IMR-90 (cell line): ENCODE results near the gene KLHL11. TPM values are rescaled to one million over a fixed set of nuclear protein-coding genes. Genes with fewer than 3 reads are reported as not detected.

Experiments
- ATAC-seq: fragments of 200-7000 bp; cut with Tn5 transposase; 2 replicates; pipeline ENCODE4 v1.9.1; 2020; ENCODE audit warnings: low read depth, mild to moderate bottlenecking, moderate library complexity
- BruUV-seq: library from RNA; stranded (reverse); fragments of 400-500 nt; replicated peaks from 2 replicates; lab custom pipeline; 2021; lab: Mats Ljungman, UMichigan
- CTCF ChIA-PET: fragments of 300-600 bp; formaldehyde crosslinking; extraction: SDS; loops from one replicate; lab custom pipeline; 2021; ENCODE audit warnings: antibody characterized with exemption; lab: Yijun Ruan, JAX
- POLR2A ChIA-PET: fragments of 300-600 bp; sonication (Branson Sonifier 250); formaldehyde crosslinking; loops from one replicate; lab custom pipeline; 2022; ENCODE audit warnings: antibody characterized with exemption; ENCODE audit not compliant: unreplicated experiment; lab: Charles Lee
- DNase-seq: peaks from one replicate; pipeline ENCODE4 v3.0.0; 2013
- H2AFZ ChIP-seq: replicated peaks from 2 replicates; pipeline ENCODE3; 2013; ENCODE audit warnings: low read length, mild to moderate bottlenecking; ENCODE audit not compliant: poor library complexity
- H2AK5ac ChIP-seq: 2 replicates; pipeline ENCODE4 v1.6.1; 2013; ENCODE audit warnings: low read depth, low read length, inconsistent platforms
- H2AK9ac ChIP-seq: replicated peaks from 2 replicates; pipeline ENCODE3; 2013; ENCODE audit warnings: mild to moderate bottlenecking, low read depth, low read length, moderate library complexity; ENCODE audit not compliant: poor library complexity
- H2BK120ac ChIP-seq: 2 replicates; pipeline ENCODE4 v1.6.1; 2013; ENCODE audit warnings: low read depth, low read length, inconsistent platforms
- H2BK15ac ChIP-seq: 3 replicates; pipeline ENCODE4 v1.6.1; 2013; ENCODE audit warnings: low read depth, low read length, inconsistent platforms
- H2BK20ac ChIP-seq: 2 replicates; pipeline ENCODE4 v1.6.1; 2013; ENCODE audit warnings: low read depth, mild to moderate bottlenecking, inconsistent platforms, low read length, moderate library complexity
- H2BK5ac ChIP-seq: 2 replicates; pipeline ENCODE4 v1.6.1; 2013; ENCODE audit warnings: mild to moderate bottlenecking, low read depth, low read length, inconsistent platforms; ENCODE audit not compliant: poor library complexity, severe bottlenecking
- H3K14ac ChIP-seq: replicated peaks from 2 replicates; pipeline ENCODE4 v1.6.1; 2013; ENCODE audit warnings: low read depth, low read length, inconsistent platforms
- H3K18ac ChIP-seq: 2 replicates; pipeline ENCODE4 v1.6.1; 2013; ENCODE audit warnings: low read depth, low read length, control low read depth
- H3K23ac ChIP-seq: 2 replicates; pipeline ENCODE4 v1.6.1; 2013; ENCODE audit warnings: low read depth, low read length, inconsistent platforms
- H3K27ac ChIP-seq: 2 replicates; pipeline ENCODE4 v1.5.1; 2013; ENCODE audit warnings: mild to moderate bottlenecking, control low read depth, low read length; ENCODE audit not compliant: insufficient read depth
- H3K27me3 ChIP-seq: 2 replicates; pipeline ENCODE4 v1.6.1; 2013; ENCODE audit warnings: low read length; ENCODE audit not compliant: control insufficient read depth, insufficient read depth
- H3K36me3 ChIP-seq: 2 replicates; pipeline ENCODE4 v1.6.1; 2013; ENCODE audit warnings: low read length, mixed read lengths; ENCODE audit not compliant: control insufficient read depth, insufficient read depth
- H3K4ac ChIP-seq: 2 replicates; pipeline ENCODE4 v1.6.1; 2013; ENCODE audit warnings: low read depth, low read length, inconsistent platforms
- H3K4me1 ChIP-seq: 2 replicates; pipeline ENCODE4 v1.6.1; 2013; ENCODE audit warnings: low read length, mixed read lengths; ENCODE audit not compliant: control insufficient read depth, insufficient read depth
- H3K4me2 ChIP-seq: 2 replicates; pipeline ENCODE4 v1.6.1; 2013; ENCODE audit warnings: low read depth, mild to moderate bottlenecking, control low read depth, low read length, moderate library complexity
- H3K4me3 ChIP-seq: 2 replicates; pipeline ENCODE4 v1.5.1; 2013; ENCODE audit warnings: low read depth, mild to moderate bottlenecking, control low read depth, low read length, moderate library complexity; ENCODE audit not compliant: insufficient read depth
- H3K56ac ChIP-seq: 2 replicates; pipeline ENCODE4 v1.6.1; 2013; ENCODE audit warnings: low read length, inconsistent platforms; ENCODE audit not compliant: insufficient read depth; ENCODE audit errors: extremely low read depth
- H3K79me1 ChIP-seq, 2 experiments: 2 replicates each; pipeline ENCODE4 v1.6.1; 2013; ENCODE audit warnings: low read length in 2 of 2, inconsistent platforms in 1 of 2, low read depth in 1 of 2
- H3K9ac ChIP-seq: 2 replicates; pipeline ENCODE4 v1.6.1; 2013; ENCODE audit warnings: low read depth, low read length, control low read depth
- H3K9me1 ChIP-seq: 2 replicates; pipeline ENCODE4 v1.6.1; 2013; ENCODE audit warnings: low read length, inconsistent platforms; ENCODE audit not compliant: insufficient read depth
- H3K9me3 ChIP-seq: 2 replicates; pipeline ENCODE4 v1.6.1; 2013; ENCODE audit warnings: low read length; ENCODE audit not compliant: control insufficient read depth, insufficient read depth
- H4K20me1 ChIP-seq: 2 replicates; pipeline ENCODE4 v1.6.1; 2013; ENCODE audit warnings: low read length, inconsistent platforms; ENCODE audit not compliant: insufficient read depth
- H4K5ac ChIP-seq: 2 replicates; pipeline ENCODE4 v1.6.1; 2013; ENCODE audit warnings: mild to moderate bottlenecking, low read depth, low read length, control low read depth
- H4K8ac ChIP-seq, 2 experiments: 2 replicates each; pipeline ENCODE4 v1.6.1; 2013; ENCODE audit warnings: low read depth in 2 of 2, low read length in 2 of 2, control low read depth in 1 of 2, inconsistent platforms in 1 of 2
- H4K91ac ChIP-seq: 2 replicates; pipeline ENCODE4 v1.6.1; 2013; ENCODE audit warnings: low read depth, low read length, inconsistent platforms; ENCODE audit not compliant: insufficient read depth
- BHLHE40 ChIP-seq: fragments of 150-350 bp; IDR thresholded peaks from 2 replicates; pipeline ENCODE4 v1.6.1; 2016; ENCODE audit warnings: mild to moderate bottlenecking, low read depth, low read length
- CEBPB ChIP-seq: IDR thresholded peaks from 2 replicates; pipeline ENCODE4 v1.6.1; 2012; ENCODE audit warnings: low read depth, low read length, improper control_type of control experiment
- CHD1 ChIP-seq: IDR thresholded peaks from 2 replicates; pipeline ENCODE4 v1.6.1; 2012; ENCODE audit warnings: low read depth, low read length, improper control_type of control experiment
- CTCF ChIP-seq: conservative IDR thresholded peaks from 2 replicates; pipeline ENCODE4 v1.5.1; 2012; ENCODE audit warnings: mild to moderate bottlenecking, low read depth, low read length, improper control_type of control experiment
- FOS ChIP-seq: fragments of 150-350 bp; IDR thresholded peaks from 2 replicates; pipeline ENCODE4 v1.6.1; 2016; ENCODE audit warnings: low read depth, low read length
- MAFK ChIP-seq: IDR thresholded peaks from 2 replicates; pipeline ENCODE4 v1.6.1; 2012; ENCODE audit warnings: low read depth, low read length, improper control_type of control experiment
- MAZ ChIP-seq: IDR thresholded peaks from 2 replicates; pipeline ENCODE4 v1.6.1; 2012; ENCODE audit warnings: low read depth, mild to moderate bottlenecking, low read length, improper control_type of control experiment, moderate library complexity, borderline replicate concordance
- MXI1 ChIP-seq: IDR thresholded peaks from 2 replicates; pipeline ENCODE4 v1.6.1; 2012; ENCODE audit warnings: low read depth, mild to moderate bottlenecking, low read length, moderate library complexity, borderline replicate concordance
- NFE2L2 ChIP-seq: fragments of 150-350 bp; IDR thresholded peaks from 2 replicates; pipeline ENCODE4 v1.6.1; 2016; ENCODE audit warnings: low read depth, mild to moderate bottlenecking, low read length
- POLR2A ChIP-seq: IDR thresholded peaks from 2 replicates; pipeline ENCODE4 v1.6.1; 2012; ENCODE audit warnings: mild to moderate bottlenecking, low read depth, low read length
- RCOR1 ChIP-seq: IDR thresholded peaks from 2 replicates; pipeline ENCODE4 v1.6.1; 2012; ENCODE audit warnings: mild to moderate bottlenecking, low read length, improper control_type of control experiment; ENCODE audit not compliant: insufficient replicate concordance
- RFX5 ChIP-seq: IDR thresholded peaks from 2 replicates; pipeline ENCODE4 v1.8.0; 2012; ENCODE audit warnings: low read depth, mild to moderate bottlenecking, low read length, moderate library complexity
- SMC3 ChIP-seq: fragments of 150-350 bp; IDR thresholded peaks from 2 replicates; pipeline ENCODE4 v1.6.1; 2016; ENCODE audit warnings: low read depth, mild to moderate bottlenecking, antibody characterized with exemption, low read length, moderate library complexity
- WGBS, 2 experiments: methylation state at CpG; one replicate each; pipeline versions ENCODE4 v1.1.5 to v1.1.7; 2013; ENCODE audit warnings: missing lambda C conversion rate in 2 of 2; ENCODE audit not compliant: insufficient read length in 1 of 2; ENCODE audit errors: extremely low coverage in 2 of 2; 5-methylcytosine and 5-hydroxymethylcytosine counted together
- dilution Hi-C: fragments of 300-500 bp; cut with HindIII; formaldehyde crosslinking; loops from one replicate; pipeline ENCODE4 v1.14.3; 2018; ENCODE audit warnings: low sequenced_read_pairs; ENCODE audit not compliant: unreplicated experiment
- in situ Hi-C: fragments of 300-500 bp; cut with MboI; formaldehyde crosslinking; loops from 3 replicates; pipeline ENCODE4 v1.14.3; 2019; ENCODE audit warnings: low sequenced_read_pairs, inconsistent platforms, mixed read lengths
- intact Hi-C: fragments of 100-400 bp; cut with micrococcal nuclease; formaldehyde crosslinking; loops from 2 replicates; pipeline ENCODE4 v1.10.0; 2022
- polyA plus RNA-seq, 3 experiments: library from polyadenylated mRNA; depleted of rRNA; stranded (reverse); fragments of >200 nt; gene quantifications; 2 replicates each; pipeline ENCODE4 v1.2.3, GENCODE V29; 2012; ENCODE audit warnings: low replicate concordance in 1 of 3
- total RNA-seq: library from RNA; depleted of rRNA; stranded (reverse); fragments of >200 nt; gene quantifications from 2 replicates; pipeline ENCODE4 v1.2.3, GENCODE V29; 2012

KLHL11 gene
- total and polyA plus RNA-seq, 2 of the 4 experiments (the other 2 are of a cell fraction), result 4.1 to 38.5 TPM

GRCh38 chr17:41823141-41823524 is 42.1 kb downstream of the KLHL11 start:
- no peak overlapping the region for H2BK5ac ChIP-seq
- ChIA-PET POLR2A (interaction anchor here (1.5 kb wide), 1 partner anchor 8 kb away, joined by 3 read pairs; no protein-coding TSS in a partner anchor), CTCF (no interaction called here)
- no peak overlapping the region for H3K23ac ChIP-seq
- in situ Hi-C loops, result no loop called here
- H4K20me1 ChIP-seq, result peaks cover 35% of the 10 kb centered on the region
- no peaks in the 10 kb centered on the region for H3K9me3 ChIP-seq
- H2BK15ac ChIP-seq, result no peak overlapping the region
- H3K27me3 ChIP-seq, result no peaks in the 10 kb centered on the region
- intact Hi-C loops, result no loop called here
- peaks cover 47% of the 10 kb centered on the region for H3K36me3 ChIP-seq
- H3K27ac ChIP-seq, result no peak overlapping the region
- no peak overlapping the region for H2AK5ac ChIP-seq
- H3K56ac ChIP-seq, result no peak overlapping the region
- TF ChIP-seq CHD1 (no peak), NFE2L2 (no peak), CEBPB (no peak), SMC3 (no peak), MAFK (no peak), POLR2A (no peak), RFX5 (no peak), BHLHE40 (no peak), FOS (no peak), MXI1 (no peak), CTCF (no peak), MAZ (no peak), RCOR1 (no peak)
- no peak overlapping the region for H4K91ac ChIP-seq
- H3K9me1 ChIP-seq, result peaks cover 9% of the 10 kb centered on the region
- H3K4me3 ChIP-seq, result no peak overlapping the region
- H3K4me2 ChIP-seq, result no peak overlapping the region
- ATAC-seq, result peak; percentile 12
- BruUV-seq, result no TSS peak
- H3K79me1 ChIP-seq, result peaks cover 6 to 43% of the 10 kb centered on the region in 2 experiments
- no peak overlapping the region for H2AK9ac ChIP-seq
- H2AFZ ChIP-seq, result peak overlapping the region; percentile 14
- no CpG with 5 or more reads among the region's 1 CpG for WGBS, 2 experiments
- dilution Hi-C loops, result no loop called here
- no peak overlapping the region for H2BK120ac ChIP-seq
- no peak overlapping the region for H3K18ac ChIP-seq
- H4K5ac ChIP-seq, result no peak overlapping the region
- DNase-seq, result no peak
- peaks cover 2% of the 10 kb centered on the region; the same call in 1 of the 2 replicates for H3K4me1 ChIP-seq
- no peak overlapping the region for H3K14ac ChIP-seq
- no peak overlapping the region for H3K4ac ChIP-seq
- 0 out of 4 replicates have a peak overlapping the region, but pooled peaks of 1 of the 2 experiments have one; percentile 2 for H4K8ac ChIP-seq
- no peak overlapping the region for H3K9ac ChIP-seq
- H2BK20ac ChIP-seq, result no peak overlapping the region
